Fibroblast of the aortic adventitia (primary cell): ENCODE data around the gene ATP8A2. TPM values are rescaled to one million over a fixed set of nuclear protein-coding genes. Genes with fewer than 3 reads are reported as not detected.

Source experiments
- DNase-seq: peaks from one replicate; pipeline ENCODE4 v3.0.0-alpha.2; 2010; ENCODE audit warnings: low read depth
- H3K4me3 ChIP-seq: 2 replicates; pipeline ENCODE4 v1.5.1; 2011; ENCODE audit warnings: low read depth, mild to moderate bottlenecking, control low read depth, low read length, moderate library complexity
- CTCF ChIP-seq: IDR thresholded peaks from 2 replicates; pipeline ENCODE4 v1.5.1; 2011; ENCODE audit warnings: mild to moderate bottlenecking, low read length, control low read depth, inconsistent platforms; ENCODE audit not compliant: insufficient read depth
- total RNA-seq: library from RNA; depleted of rRNA; stranded (reverse); fragments of >200 nt; gene quantifications from 2 replicates; pipeline ENCODE4 v1.2.3, GENCODE V29; 2012; ENCODE audit warnings: low replicate concordance

The ATP8A2 gene
- total RNA-seq, 1 donor, result under 0.01 TPM

GRCh38 chr13:25881971-25882451 is 510.2 kb downstream of the ATP8A2 start:
- no peak for TF ChIP-seq CTCF
- no peak overlapping the region for H3K4me3 ChIP-seq
- no peak for DNase-seq

GRCh38 chr13:25882466-25883357 is 510.9 kb downstream of the ATP8A2 start:
- no peak for DNase-seq
- no peak overlapping the region for H3K4me3 ChIP-seq
- no peak for TF ChIP-seq CTCF

GRCh38 chr13:25885418-25885817 is 513.6 kb downstream of the ATP8A2 start:
- H3K4me3 ChIP-seq, result no peak overlapping the region
- TF ChIP-seq CTCF, result no peak
- no peak for DNase-seq

GRCh38 chr13:25886438-25887214 is 514.9 kb downstream of the ATP8A2 start:
- DNase-seq, result no peak
- H3K4me3 ChIP-seq, result no peak overlapping the region
- no peak for TF ChIP-seq CTCF

GRCh38 chr13:25887962-25888655 is 516.3 kb downstream of the ATP8A2 start:
- no peak for DNase-seq
- no peak for TF ChIP-seq CTCF
- H3K4me3 ChIP-seq, result no peak overlapping the region

GRCh38 chr13:25890671-25891212 is 519.0 kb downstream of the ATP8A2 start:
- no peak for TF ChIP-seq CTCF
- H3K4me3 ChIP-seq, result no peak overlapping the region
- DNase-seq, result no peak
